Activated naive CD4-positive, alpha-beta T cell treated with anti-CD3 and anti-CD28 coated beads, Interleukin-2, amount 50 U/mL, for 24 hours (primary cell): ENCODE measurements around the gene IFNAR2.
"Not testable (repeated sequence)": the region's sequence is repeated elsewhere in the genome, so short reads cannot be mapped to it uniquely, and the experiment has no call there.

ENCODE experiments used
- H3K27ac Mint-ChIP-seq: one replicate; pipeline ENCODE4 v1.8.0; 2021; ENCODE audit warnings: mild to moderate bottlenecking, mixed read lengths
- H3K27me3 Mint-ChIP-seq: one replicate; pipeline ENCODE4 v1.8.0; 2021; ENCODE audit warnings: mixed read lengths
- H3K36me3 Mint-ChIP-seq: one replicate; pipeline ENCODE4 v1.8.0; 2021; ENCODE audit warnings: mixed read lengths
- H3K4me1 Mint-ChIP-seq: one replicate; pipeline ENCODE4 v1.8.0; 2021; ENCODE audit warnings: mixed read lengths
- H3K4me3 Mint-ChIP-seq: one replicate; pipeline ENCODE4 v1.8.0; 2021; ENCODE audit warnings: mild to moderate bottlenecking, mixed read lengths
- H3K9me3 Mint-ChIP-seq: one replicate; pipeline ENCODE4 v1.8.0; 2021; ENCODE audit warnings: mixed read lengths

IFNAR2 gene

GRCh38 chr21:33207449-33208149 is 22.1 kb upstream of the IFNAR2 start:
- Mint-ChIP-seq H3K36me3 (peaks cover 2% of the 10 kb centered on the region), H3K4me1 (peaks cover 82% of the 10 kb centered on the region), H3K27me3 (no peaks in the 10 kb centered on the region), H3K27ac (peak overlapping the region; percentile 63), H3K9me3 (no peaks in the 10 kb centered on the region), H3K4me3 (no peak overlapping the region)

- Mint-ChIP-seq H3K27ac (peak overlapping the region; percentile 62), H3K4me3 (no peak overlapping the region), H3K36me3 (peaks cover 2% of the 10 kb centered on the region), H3K4me1 (peaks cover 82% of the 10 kb centered on the region), H3K9me3 (no peaks in the 10 kb centered on the region), H3K27me3 (no peaks in the 10 kb centered on the region)
Measured at GRCh38 chr21:33208534-33208933, 21.2 kb upstream of the IFNAR2 start.

- Mint-ChIP-seq H3K9me3 (no peaks in the 10 kb centered on the region), H3K27ac (no peak overlapping the region), H3K27me3 (no peaks in the 10 kb centered on the region), H3K36me3 (peaks cover 3% of the 10 kb centered on the region), H3K4me3 (peak overlapping the region; percentile 3), H3K4me1 (peaks cover 88% of the 10 kb centered on the region)
Measured at GRCh38 chr21:33211305-33211704, 18.4 kb upstream of the IFNAR2 start.

GRCh38 chr21:33211732-33212131 is 18.0 kb upstream of the IFNAR2 start:
- H3K27ac Mint-ChIP-seq: no peak overlapping the region
- H3K36me3 Mint-ChIP-seq: peaks cover 3% of the 10 kb centered on the region
- no peaks in the 10 kb centered on the region for H3K9me3 Mint-ChIP-seq
- H3K4me3 Mint-ChIP-seq: no peak overlapping the region
- peaks cover 89% of the 10 kb centered on the region for H3K4me1 Mint-ChIP-seq
- H3K27me3 Mint-ChIP-seq: no peaks in the 10 kb centered on the region

DNA sequence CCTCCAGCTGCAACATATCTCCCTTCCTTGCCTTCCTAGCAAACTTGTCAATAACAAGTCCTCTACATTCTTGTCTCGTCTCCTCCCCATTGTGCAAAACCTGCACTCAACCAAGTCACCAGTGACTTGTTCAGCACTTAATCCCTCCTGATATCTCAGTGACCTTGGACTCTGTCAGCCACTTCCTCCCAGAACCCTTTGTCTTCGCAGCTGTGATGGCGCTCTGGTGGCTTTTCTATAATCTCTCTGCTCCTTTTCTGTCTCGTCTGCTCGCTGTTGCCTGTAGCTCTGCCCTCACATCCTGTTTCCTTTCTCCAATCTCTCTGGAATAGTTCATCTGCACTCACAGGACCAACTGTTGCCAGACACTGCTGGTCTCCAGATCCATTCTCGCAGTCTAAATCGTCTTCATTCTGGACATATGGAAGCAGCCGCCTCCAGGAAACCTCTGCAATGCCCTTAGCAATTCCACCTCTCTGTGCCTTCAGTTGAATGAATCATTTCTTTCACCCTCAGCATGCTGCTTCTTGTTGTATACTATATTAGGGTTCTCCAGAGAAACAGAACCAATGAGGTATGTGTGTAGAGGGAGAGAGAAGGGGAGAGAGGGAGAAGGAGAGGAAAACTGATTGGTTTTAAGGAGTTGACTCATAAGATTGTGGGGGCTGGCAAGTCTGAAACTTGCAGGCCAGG is 17.4 kb upstream of the IFNAR2 start:
- Mint-ChIP-seq H3K27ac (peak overlapping the region; percentile 92), H3K27me3 (no peaks in the 10 kb centered on the region), H3K4me1 (peaks cover 89% of the 10 kb centered on the region), H3K9me3 (no peaks in the 10 kb centered on the region), H3K4me3 (peak overlapping the region; percentile 68), H3K36me3 (peaks cover 3% of the 10 kb centered on the region)

GRCh38 chr21:33214056-33214455 is 15.7 kb upstream of the IFNAR2 start:
- Mint-ChIP-seq H3K27ac (peak overlapping the region; percentile 53), H3K4me3 (no peak overlapping the region), H3K9me3 (peaks cover 9% of the 10 kb centered on the region), H3K36me3 (peaks cover 4% of the 10 kb centered on the region), H3K27me3 (no peaks in the 10 kb centered on the region), H3K4me1 (peaks cover 90% of the 10 kb centered on the region)

DNA sequence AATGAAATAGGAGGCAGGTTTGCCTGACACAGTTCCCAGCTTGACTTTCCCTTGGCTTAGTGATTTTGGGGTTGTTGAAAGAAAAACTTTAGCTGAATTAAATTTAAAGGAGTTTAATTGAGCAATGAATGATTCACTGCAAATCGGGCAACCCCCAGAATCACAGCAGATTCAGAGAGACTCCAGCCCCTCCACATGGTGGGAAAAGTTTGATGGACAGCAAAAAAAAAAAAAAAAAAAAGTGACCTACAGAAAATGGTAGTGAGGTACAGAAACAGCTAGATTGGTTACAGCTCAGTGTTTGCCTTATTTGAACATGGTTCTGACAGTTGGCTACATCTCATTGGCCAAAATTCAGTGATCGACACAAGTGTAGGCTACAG is 12.6 kb upstream of the IFNAR2 start:
- peaks cover 24% of the 10 kb centered on the region for H3K9me3 Mint-ChIP-seq
- H3K27me3 Mint-ChIP-seq: no peaks in the 10 kb centered on the region
- H3K27ac Mint-ChIP-seq: peak overlapping the region; percentile 6
- H3K4me1 Mint-ChIP-seq: peaks cover 88% of the 10 kb centered on the region
- no peak overlapping the region for H3K4me3 Mint-ChIP-seq
- peaks cover 6% of the 10 kb centered on the region for H3K36me3 Mint-ChIP-seq

GRCh38 chr21:33219300-33219699 is 10.4 kb upstream of the IFNAR2 start:
- peak overlapping the region; percentile 1 for H3K27ac Mint-ChIP-seq
- H3K9me3 Mint-ChIP-seq: peaks cover 29% of the 10 kb centered on the region
- H3K4me1 Mint-ChIP-seq: peaks cover 66% of the 10 kb centered on the region
- no peaks in the 10 kb centered on the region for H3K27me3 Mint-ChIP-seq
- peaks cover 7% of the 10 kb centered on the region for H3K36me3 Mint-ChIP-seq
- H3K4me3 Mint-ChIP-seq: no peak overlapping the region

DNA sequence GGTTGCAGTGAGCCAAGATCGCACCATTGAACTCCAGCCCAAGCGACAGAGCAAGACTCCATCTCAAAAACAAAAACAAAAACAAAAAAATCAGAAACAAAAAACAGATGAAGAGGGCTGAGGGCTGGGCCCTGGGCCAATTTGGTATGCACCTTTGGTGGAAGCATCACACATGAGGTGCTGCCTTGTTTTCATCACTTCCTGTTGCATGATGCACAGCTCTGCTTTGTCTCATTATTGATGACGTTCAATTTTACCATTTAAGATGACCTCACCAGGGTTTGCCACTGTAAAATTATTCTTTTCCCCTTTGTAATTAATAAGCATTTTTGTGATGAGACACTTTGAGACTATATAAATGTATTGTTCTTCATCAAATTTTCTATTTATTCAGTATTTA is 9.8 kb upstream of the IFNAR2 start:
- peaks cover 29% of the 10 kb centered on the region for H3K9me3 Mint-ChIP-seq
- peak overlapping the region; percentile 8 for H3K27ac Mint-ChIP-seq
- H3K36me3 Mint-ChIP-seq: peaks cover 6% of the 10 kb centered on the region
- no peaks in the 10 kb centered on the region for H3K27me3 Mint-ChIP-seq
- H3K4me3 Mint-ChIP-seq: no peak overlapping the region
- peaks cover 59% of the 10 kb centered on the region for H3K4me1 Mint-ChIP-seq

- not testable (repeated sequence) for H3K27me3 Mint-ChIP-seq, H3K36me3 Mint-ChIP-seq, H3K4me3 Mint-ChIP-seq, H3K27ac Mint-ChIP-seq
- Mint-ChIP-seq H3K4me1 (peaks cover 30% of the 10 kb centered on the region), H3K9me3 (peaks cover 19% of the 10 kb centered on the region)
Measured at GRCh38 chr21:33225376-33225775, 4.4 kb upstream of the IFNAR2 start.

DNA sequence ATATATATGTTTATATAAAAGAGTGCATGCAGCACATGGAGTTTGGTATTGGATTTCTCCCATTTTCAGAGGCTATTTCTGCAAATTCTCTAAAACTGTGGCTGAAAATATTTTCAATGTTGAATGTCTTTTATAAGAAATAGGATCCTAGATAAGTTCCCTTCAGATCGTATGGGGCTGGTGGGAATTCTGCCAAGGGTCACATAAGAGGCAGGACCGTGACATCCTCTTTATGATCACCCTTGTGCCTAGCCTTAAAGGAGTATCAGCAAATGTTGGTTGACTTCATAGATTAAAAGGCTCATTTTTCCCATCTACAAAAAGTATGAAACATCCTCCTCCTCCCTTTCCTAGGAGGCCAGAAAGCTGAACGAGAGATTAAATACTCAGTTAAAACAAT is 1.3 kb upstream of the IFNAR2 start:
- H3K4me3 Mint-ChIP-seq: peak overlapping the region; percentile 30
- peaks cover 47% of the 10 kb centered on the region for H3K4me1 Mint-ChIP-seq
- no peak overlapping the region for H3K27ac Mint-ChIP-seq
- no peaks in the 10 kb centered on the region for H3K27me3 Mint-ChIP-seq
- peaks cover 9% of the 10 kb centered on the region for H3K36me3 Mint-ChIP-seq
- H3K9me3 Mint-ChIP-seq: no peaks in the 10 kb centered on the region

GRCh38 chr21:33229099-33229783 is 497 bp upstream of the IFNAR2 start:
- Mint-ChIP-seq H3K9me3 (no peaks in the 10 kb centered on the region), H3K4me3 (peak overlapping the region; percentile 95), H3K4me1 (peaks cover 55% of the 10 kb centered on the region), H3K27me3 (no peaks in the 10 kb centered on the region), H3K36me3 (peaks cover 9% of the 10 kb centered on the region), H3K27ac (peak overlapping the region; percentile 85)

- Mint-ChIP-seq H3K27ac (peak overlapping the region; percentile 95), H3K27me3 (no peaks in the 10 kb centered on the region), H3K9me3 (no peaks in the 10 kb centered on the region), H3K36me3 (peaks cover 14% of the 10 kb centered on the region), H3K4me1 (peaks cover 70% of the 10 kb centered on the region), H3K4me3 (peak overlapping the region; percentile 95)
Measured at GRCh38 chr21:33230545-33231324, 997 bp downstream of the IFNAR2 start.

DNA sequence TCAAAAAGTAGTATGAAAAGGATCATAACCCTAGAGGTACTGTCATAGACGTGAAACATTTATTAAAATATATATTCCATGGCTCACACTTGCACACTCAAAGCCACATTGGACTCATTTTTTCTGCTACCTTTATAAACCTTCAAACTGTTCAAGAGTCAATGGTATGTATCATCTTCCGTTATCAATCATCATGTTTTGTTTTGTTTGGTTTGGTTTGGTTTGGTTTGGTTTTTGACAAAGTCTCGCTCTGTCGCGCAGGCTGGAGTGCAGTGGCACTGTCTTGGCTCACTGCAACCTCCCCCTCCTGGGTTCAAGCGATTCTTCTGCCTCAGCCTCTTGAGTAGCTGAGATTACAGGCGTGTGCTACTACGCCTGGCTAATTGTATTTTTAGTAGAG is 1.8 kb downstream of the IFNAR2 start:
- H3K27me3 Mint-ChIP-seq: no peaks in the 10 kb centered on the region
- H3K4me1 Mint-ChIP-seq: peaks cover 78% of the 10 kb centered on the region
- H3K27ac Mint-ChIP-seq: peak overlapping the region; percentile 95

DNA sequence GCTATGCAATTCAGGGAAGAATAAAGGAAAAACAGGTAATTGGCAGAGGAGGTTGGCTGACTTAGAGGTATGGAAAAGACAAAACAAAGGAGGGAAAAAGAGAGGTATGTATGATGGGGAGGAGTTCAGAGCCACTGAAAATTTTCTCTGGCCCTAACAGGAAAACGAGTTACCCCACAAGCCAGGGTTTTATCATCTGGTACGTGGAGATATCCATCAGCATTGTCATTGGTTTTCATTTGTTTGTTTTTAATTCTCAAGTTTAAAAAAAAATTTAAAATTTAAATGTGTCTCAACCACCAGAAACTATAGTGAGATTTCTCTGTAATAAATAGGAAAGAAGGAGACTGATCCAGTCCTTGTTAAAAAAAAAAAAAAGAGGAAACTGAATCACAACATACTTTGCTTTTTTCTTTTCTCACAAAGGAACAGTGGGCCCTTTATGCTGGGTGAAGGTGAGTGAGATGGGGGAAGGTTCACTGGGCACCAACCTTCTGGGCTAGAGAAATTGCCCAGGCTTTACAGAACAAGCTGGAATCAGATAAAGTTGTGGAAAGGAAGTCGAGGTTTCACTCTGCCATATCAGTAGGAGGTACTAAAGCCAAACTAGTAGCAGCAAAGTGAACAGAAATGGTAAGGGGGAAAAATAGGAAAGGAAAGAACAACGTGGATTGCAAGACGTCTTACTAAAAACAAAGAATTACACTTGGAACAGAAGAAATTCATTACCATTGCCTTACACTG is 2.7 kb downstream of the IFNAR2 start:
- no peaks in the 10 kb centered on the region for H3K27me3 Mint-ChIP-seq
- H3K27ac Mint-ChIP-seq: peak overlapping the region; percentile 95
- peak overlapping the region; percentile 95 for H3K4me3 Mint-ChIP-seq
- peaks cover 19% of the 10 kb centered on the region for H3K36me3 Mint-ChIP-seq
- H3K9me3 Mint-ChIP-seq: no peaks in the 10 kb centered on the region
- H3K4me1 Mint-ChIP-seq: peaks cover 82% of the 10 kb centered on the region

More for the DNA sequence above, 1.8 kb downstream of the IFNAR2 start:
- peaks cover 16% of the 10 kb centered on the region for H3K36me3 Mint-ChIP-seq
- no peaks in the 10 kb centered on the region for H3K9me3 Mint-ChIP-seq
- H3K4me3 Mint-ChIP-seq: peak overlapping the region; percentile 95
